Measurements from ENCODE around the gene SPRED2.

The SPRED2 gene

DNA sequence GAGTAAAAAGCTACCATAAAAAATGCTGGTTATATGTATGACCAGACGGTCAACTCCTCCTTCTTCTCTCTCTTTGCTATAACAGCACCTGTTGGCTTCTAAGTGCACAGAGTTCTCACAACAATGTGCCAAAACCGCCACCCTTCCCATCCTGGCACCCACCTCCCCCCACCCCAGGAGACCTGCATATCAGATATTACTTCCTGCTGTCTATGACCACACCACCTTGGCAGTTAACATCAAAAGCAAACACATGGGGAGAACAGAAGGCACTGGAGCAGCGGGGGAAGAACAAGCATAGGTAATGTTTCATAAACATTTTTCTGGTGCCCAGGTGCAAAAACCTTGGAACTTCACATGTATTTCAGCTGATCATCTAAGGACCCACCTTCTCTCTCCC is 15.5 kb downstream of the SPRED2 start:
- H3K9ac ChIP-seq (ENCODE audit: low read depth in 1 of 2, low read length in 2 of 2) = no peak overlapping the region
- H3K4me3 ChIP-seq (ENCODE audit: low read length in 2 of 2) = no peak overlapping the region
- no peaks in the 10 kb centered on the region for H3K36me3 ChIP-seq (ENCODE audit: control insufficient read depth in 2 of 2, insufficient read depth in 2 of 2, low read length in 2 of 2)
- H3K27ac ChIP-seq (ENCODE audit: low read depth in 2 of 2, low read length in 2 of 2) = peak overlapping the region; percentile 39 to 69
- no peaks in the 10 kb centered on the region for H3K27me3 ChIP-seq (ENCODE audit: control insufficient read depth in 2 of 2, insufficient read depth in 2 of 2, low read length in 2 of 2)
- peaks cover 37 to 48% of the 10 kb centered on the region in 2 donors for H3K4me1 ChIP-seq (ENCODE audit: control insufficient read depth in 2 of 2, insufficient read depth in 2 of 2, low read length in 2 of 2)
- no peaks in the 10 kb centered on the region for H3K9me3 ChIP-seq (ENCODE audit: control insufficient read depth in 2 of 2, low read length in 2 of 2)

DNA sequence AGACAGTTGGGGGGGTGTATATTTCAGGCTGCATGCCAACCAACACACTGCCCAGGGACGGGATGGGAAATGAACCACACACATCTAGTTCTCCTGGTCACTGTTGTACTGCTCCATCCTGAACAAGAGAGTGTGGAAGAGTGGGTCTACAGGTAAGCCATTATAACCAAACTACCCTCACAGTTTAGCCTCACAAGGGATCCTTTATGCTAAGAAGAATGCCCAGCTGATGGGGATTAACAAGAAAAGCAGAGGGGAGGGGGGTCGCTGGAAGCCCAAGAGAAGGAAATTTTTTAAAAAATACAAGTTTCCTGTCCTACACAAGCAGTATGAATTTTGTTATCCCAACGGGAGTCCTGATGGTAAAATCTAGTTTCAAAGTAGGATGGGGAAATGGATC is 16.1 kb downstream of the SPRED2 start:
- Histone ChIP-seq H3K9me3 (ENCODE audit: control insufficient read depth in 2 of 2, low read length in 2 of 2) (no peaks in the 10 kb centered on the region), H3K9ac (ENCODE audit: low read depth in 1 of 2, low read length in 2 of 2) (no peak overlapping the region), H3K4me1 (ENCODE audit: control insufficient read depth in 2 of 2, insufficient read depth in 2 of 2, low read length in 2 of 2) (peaks cover 36 to 45% of the 10 kb centered on the region in 2 donors), H3K4me3 (ENCODE audit: low read length in 2 of 2) (no peak overlapping the region), H3K27me3 (ENCODE audit: control insufficient read depth in 2 of 2, insufficient read depth in 2 of 2, low read length in 2 of 2) (no peaks in the 10 kb centered on the region), H3K36me3 (ENCODE audit: control insufficient read depth in 2 of 2, insufficient read depth in 2 of 2, low read length in 2 of 2) (no peaks in the 10 kb centered on the region), H3K27ac (ENCODE audit: low read depth in 2 of 2, low read length in 2 of 2) (peak overlapping the region; percentile 4 to 69)

DNA sequence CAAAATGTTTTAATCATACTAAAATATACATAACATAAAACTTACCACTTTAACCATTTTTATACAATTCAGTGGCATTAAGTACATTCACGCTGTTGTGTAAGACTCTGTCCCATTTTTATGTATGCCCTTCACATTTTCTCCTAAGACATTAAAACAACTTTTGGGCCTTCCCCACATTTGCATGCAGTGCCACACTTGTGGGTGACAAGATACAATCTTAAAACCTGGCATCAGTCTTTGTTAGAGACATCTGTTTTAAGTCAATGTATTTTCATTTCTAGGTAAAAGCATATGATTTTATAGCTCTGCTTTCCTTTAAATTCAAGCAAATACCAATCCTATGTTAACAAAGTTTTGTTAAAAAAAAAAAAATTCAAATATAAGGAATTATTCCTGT is 17.3 kb downstream of the SPRED2 start:
- H3K27ac ChIP-seq (ENCODE audit: low read depth in 2 of 2, low read length in 2 of 2) = no peak overlapping the region
- no peaks in the 10 kb centered on the region for H3K9me3 ChIP-seq (ENCODE audit: control insufficient read depth in 2 of 2, low read length in 2 of 2)

DNA sequence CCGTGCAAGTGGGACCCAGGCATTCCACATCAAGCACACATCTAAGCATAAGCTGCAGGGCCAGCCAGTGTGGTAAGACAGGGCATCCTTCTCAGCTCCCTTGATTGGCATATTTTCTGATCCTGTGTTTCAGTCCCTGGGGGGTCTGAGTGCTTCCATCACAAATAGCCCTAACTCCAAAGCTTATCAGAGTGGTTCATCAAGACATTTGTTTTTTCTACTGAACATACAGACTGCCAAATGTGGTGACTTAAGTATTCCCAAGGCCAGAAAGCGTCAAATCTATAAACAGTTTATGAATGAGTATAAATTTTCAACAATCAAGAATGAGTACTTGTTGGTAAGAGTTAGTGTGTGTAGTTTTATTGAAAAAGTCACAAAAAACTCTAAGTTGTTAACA is 18.8 kb downstream of the SPRED2 start:
- Histone ChIP-seq H3K36me3 (ENCODE audit: control insufficient read depth in 2 of 2, insufficient read depth in 2 of 2, low read length in 2 of 2) (no peaks in the 10 kb centered on the region), H3K9me3 (ENCODE audit: control insufficient read depth in 2 of 2, low read length in 2 of 2) (no peaks in the 10 kb centered on the region), H3K4me1 (ENCODE audit: control insufficient read depth in 2 of 2, insufficient read depth in 2 of 2, low read length in 2 of 2) (peaks cover 32 to 43% of the 10 kb centered on the region in 2 donors), H3K27me3 (ENCODE audit: control insufficient read depth in 2 of 2, insufficient read depth in 2 of 2, low read length in 2 of 2) (no peaks in the 10 kb centered on the region), H3K4me3 (ENCODE audit: low read length in 2 of 2) (no peak overlapping the region), H3K27ac (ENCODE audit: low read depth in 2 of 2, low read length in 2 of 2) (no peak overlapping the region), H3K9ac (ENCODE audit: low read depth in 1 of 2, low read length in 2 of 2) (no peak overlapping the region)

More for the DNA sequence above, 17.3 kb downstream of the SPRED2 start:
- Histone ChIP-seq H3K4me1 (ENCODE audit: control insufficient read depth in 2 of 2, insufficient read depth in 2 of 2, low read length in 2 of 2) (peaks cover 32 to 41% of the 10 kb centered on the region in 2 donors), H3K4me3 (ENCODE audit: low read length in 2 of 2) (no peak overlapping the region), H3K9ac (ENCODE audit: low read depth in 1 of 2, low read length in 2 of 2) (no peak overlapping the region), H3K27me3 (ENCODE audit: control insufficient read depth in 2 of 2, insufficient read depth in 2 of 2, low read length in 2 of 2) (no peaks in the 10 kb centered on the region), H3K36me3 (ENCODE audit: control insufficient read depth in 2 of 2, insufficient read depth in 2 of 2, low read length in 2 of 2) (no peaks in the 10 kb centered on the region)

DNA sequence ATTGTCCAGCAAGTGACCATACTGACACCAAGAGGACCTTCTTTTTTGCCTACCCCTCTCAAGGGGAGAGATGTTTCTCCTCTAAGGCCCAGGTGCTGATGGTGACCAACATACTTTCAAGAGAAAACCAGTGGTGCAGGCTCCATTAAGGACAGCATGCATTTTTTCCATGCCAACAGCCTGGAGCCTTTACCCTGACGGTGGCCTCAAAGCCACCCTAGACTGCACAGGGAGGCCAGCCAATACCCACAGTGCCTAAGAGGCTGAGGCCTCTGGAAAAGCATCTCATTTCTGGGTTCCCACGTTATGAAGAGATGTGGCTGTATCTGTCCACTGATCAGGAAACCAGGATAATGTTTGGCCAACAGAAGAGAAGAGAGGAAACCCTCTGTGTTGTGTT is 19.3 kb downstream of the SPRED2 start:
- Histone ChIP-seq H3K4me3 (ENCODE audit: low read length in 2 of 2) (no peak overlapping the region), H3K27me3 (ENCODE audit: control insufficient read depth in 2 of 2, insufficient read depth in 2 of 2, low read length in 2 of 2) (no peaks in the 10 kb centered on the region), H3K27ac (ENCODE audit: low read depth in 2 of 2, low read length in 2 of 2) (peak overlapping the region in 1 of 2 donors; percentile 71), H3K9ac (ENCODE audit: low read depth in 1 of 2, low read length in 2 of 2) (no peak overlapping the region), H3K4me1 (ENCODE audit: control insufficient read depth in 2 of 2, insufficient read depth in 2 of 2, low read length in 2 of 2) (peaks cover 32 to 43% of the 10 kb centered on the region in 2 donors), H3K36me3 (ENCODE audit: control insufficient read depth in 2 of 2, insufficient read depth in 2 of 2, low read length in 2 of 2) (no peaks in the 10 kb centered on the region), H3K9me3 (ENCODE audit: control insufficient read depth in 2 of 2, low read length in 2 of 2) (no peaks in the 10 kb centered on the region)

DNA sequence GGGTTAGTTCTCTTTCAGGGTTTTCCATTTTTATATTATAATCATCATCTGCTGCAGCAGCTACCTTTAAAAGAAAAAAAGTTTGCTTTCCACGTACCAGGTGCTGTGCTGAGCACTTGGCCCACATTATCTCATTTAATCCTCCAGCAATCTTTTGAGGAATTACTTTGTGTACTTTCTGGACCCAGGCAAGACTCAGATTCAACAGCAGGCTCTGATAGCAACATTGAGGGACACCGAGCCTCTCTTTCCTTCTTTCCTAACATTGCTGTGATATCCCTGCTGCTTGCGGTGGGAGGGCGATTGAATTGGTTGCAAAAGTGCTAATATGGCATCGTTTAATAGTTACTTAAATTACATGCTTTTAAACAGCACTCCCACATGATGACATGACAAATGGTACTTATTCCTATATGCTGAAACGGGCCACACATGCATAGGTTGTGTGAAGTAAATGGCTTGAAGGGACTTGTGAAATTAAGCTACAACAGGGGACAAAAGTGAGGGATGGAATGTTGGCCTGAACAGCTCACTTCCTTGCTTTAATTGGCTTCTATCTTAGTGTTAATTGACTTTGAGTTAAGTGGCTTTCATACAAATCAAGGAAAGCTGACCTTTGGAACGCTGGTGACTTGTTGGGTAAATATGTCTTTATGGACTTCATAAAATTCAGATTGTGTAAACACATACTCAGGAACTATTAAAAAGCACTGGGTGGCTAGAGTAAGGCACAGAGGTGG is 21.2 kb downstream of the SPRED2 start:
- Histone ChIP-seq H3K4me1 (ENCODE audit: control insufficient read depth in 2 of 2, insufficient read depth in 2 of 2, low read length in 2 of 2) (peaks cover 27 to 42% of the 10 kb centered on the region in 2 donors), H3K36me3 (ENCODE audit: control insufficient read depth in 2 of 2, insufficient read depth in 2 of 2, low read length in 2 of 2) (no peaks in the 10 kb centered on the region), H3K27ac (ENCODE audit: low read depth in 2 of 2, low read length in 2 of 2) (peak overlapping the region; percentile 65 to 71), H3K4me3 (ENCODE audit: low read length in 2 of 2) (peak overlapping the region; percentile 30 to 42), H3K9me3 (ENCODE audit: control insufficient read depth in 2 of 2, low read length in 2 of 2) (no peaks in the 10 kb centered on the region), H3K9ac (ENCODE audit: low read depth in 1 of 2, low read length in 2 of 2) (peak overlapping the region in 1 of 2 donors; percentile 14), H3K27me3 (ENCODE audit: control insufficient read depth in 2 of 2, insufficient read depth in 2 of 2, low read length in 2 of 2) (no peaks in the 10 kb centered on the region)

DNA sequence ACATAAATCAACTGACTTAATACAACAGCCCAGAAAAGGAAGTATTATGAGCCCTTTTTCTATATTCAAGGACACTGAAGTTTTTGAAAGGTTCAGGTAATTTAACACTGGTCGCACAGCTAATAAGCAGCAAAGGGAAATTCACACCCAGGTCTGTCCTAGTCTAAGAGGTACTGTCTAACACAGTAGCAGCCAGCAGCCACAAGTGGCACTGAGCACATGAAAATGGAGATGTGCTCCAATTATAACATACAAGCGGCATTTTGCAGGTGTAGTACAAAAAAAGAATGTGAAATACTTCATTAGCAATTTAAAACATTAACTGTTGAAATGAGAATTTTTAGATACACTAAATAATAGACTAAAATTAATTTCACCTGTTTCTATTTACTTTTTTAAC is 23.4 kb downstream of the SPRED2 start:
- no peak overlapping the region for H3K27ac ChIP-seq (ENCODE audit: low read depth in 2 of 2, low read length in 2 of 2)
- no peak overlapping the region for H3K9ac ChIP-seq (ENCODE audit: low read depth in 1 of 2, low read length in 2 of 2)
- H3K4me3 ChIP-seq (ENCODE audit: low read length in 2 of 2) = no peak overlapping the region
- no peaks in the 10 kb centered on the region for H3K27me3 ChIP-seq (ENCODE audit: control insufficient read depth in 2 of 2, insufficient read depth in 2 of 2, low read length in 2 of 2)
- no peaks in the 10 kb centered on the region for H3K9me3 ChIP-seq (ENCODE audit: control insufficient read depth in 2 of 2, low read length in 2 of 2)
- H3K4me1 ChIP-seq (ENCODE audit: control insufficient read depth in 2 of 2, insufficient read depth in 2 of 2, low read length in 2 of 2) = peaks cover 30 to 39% of the 10 kb centered on the region in 2 donors
- H3K36me3 ChIP-seq (ENCODE audit: control insufficient read depth in 2 of 2, insufficient read depth in 2 of 2, low read length in 2 of 2) = no peaks in the 10 kb centered on the region

DNA sequence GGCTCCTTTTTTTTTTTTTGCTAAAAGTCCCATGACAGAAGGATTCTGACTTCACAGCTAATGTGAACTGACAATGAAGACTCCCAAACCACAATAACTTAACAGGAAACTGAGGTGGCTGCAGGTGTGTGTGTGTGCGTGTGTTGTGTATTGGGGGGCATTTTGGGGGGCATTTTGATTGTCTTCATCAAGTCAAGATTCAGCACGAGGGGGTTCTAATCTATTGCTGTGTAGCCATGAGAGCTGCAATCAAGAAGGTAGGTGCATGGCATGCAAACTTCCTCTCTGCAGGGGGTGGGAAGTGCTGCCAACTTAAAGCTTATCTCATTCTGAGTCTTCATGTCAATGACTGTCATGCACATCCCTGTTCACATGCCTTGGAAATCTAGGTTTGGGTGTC is 25.2 kb downstream of the SPRED2 start:
- Histone ChIP-seq H3K36me3 (ENCODE audit: control insufficient read depth in 2 of 2, insufficient read depth in 2 of 2, low read length in 2 of 2) (no peaks in the 10 kb centered on the region), H3K9ac (ENCODE audit: low read depth in 1 of 2, low read length in 2 of 2) (no peak overlapping the region), H3K27me3 (ENCODE audit: control insufficient read depth in 2 of 2, insufficient read depth in 2 of 2, low read length in 2 of 2) (no peaks in the 10 kb centered on the region), H3K4me3 (ENCODE audit: low read length in 2 of 2) (no peak overlapping the region), H3K27ac (ENCODE audit: low read depth in 2 of 2, low read length in 2 of 2) (no peak overlapping the region), H3K4me1 (ENCODE audit: control insufficient read depth in 2 of 2, insufficient read depth in 2 of 2, low read length in 2 of 2) (peaks cover 20 to 25% of the 10 kb centered on the region in 2 donors), H3K9me3 (ENCODE audit: control insufficient read depth in 2 of 2, low read length in 2 of 2) (no peaks in the 10 kb centered on the region)

DNA sequence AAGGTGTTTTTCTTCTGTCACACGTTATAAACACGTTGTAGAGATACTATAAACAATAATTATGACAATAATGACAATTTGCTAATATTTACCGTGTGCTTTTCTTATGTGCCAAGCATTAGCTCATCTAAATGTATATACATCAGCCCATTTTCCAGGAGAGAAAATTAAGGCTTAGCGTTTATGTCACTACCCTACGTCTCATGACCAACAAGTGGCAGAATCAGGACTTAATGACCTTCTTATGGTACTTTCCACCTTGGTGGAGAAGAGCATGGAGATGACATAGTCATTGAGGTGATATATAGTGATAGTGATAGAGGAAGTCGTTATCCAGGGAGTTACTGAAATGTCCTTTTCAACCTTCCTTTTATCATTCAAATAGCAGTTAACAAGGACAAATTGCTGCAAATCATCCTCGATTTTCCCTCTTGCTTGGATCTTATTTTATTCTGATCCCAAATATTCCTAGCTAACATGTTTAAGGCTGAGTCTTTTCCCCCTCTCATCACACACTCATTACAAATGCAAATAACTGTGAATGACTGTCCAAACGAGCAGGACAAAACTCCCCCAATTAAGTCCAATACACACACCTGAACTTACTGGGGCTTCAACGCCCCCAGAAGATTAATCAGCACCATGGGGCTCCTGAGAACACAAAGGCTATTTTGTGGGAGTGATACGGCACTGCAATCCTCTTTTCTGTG is 27.3 kb downstream of the SPRED2 start:
- Histone ChIP-seq H3K27ac (ENCODE audit: low read depth in 2 of 2, low read length in 2 of 2) (no peak overlapping the region), H3K4me1 (ENCODE audit: control insufficient read depth in 2 of 2, insufficient read depth in 2 of 2, low read length in 2 of 2) (peaks cover 9 to 15% of the 10 kb centered on the region in 2 donors), H3K9ac (ENCODE audit: low read depth in 1 of 2, low read length in 2 of 2) (no peak overlapping the region)

DNA sequence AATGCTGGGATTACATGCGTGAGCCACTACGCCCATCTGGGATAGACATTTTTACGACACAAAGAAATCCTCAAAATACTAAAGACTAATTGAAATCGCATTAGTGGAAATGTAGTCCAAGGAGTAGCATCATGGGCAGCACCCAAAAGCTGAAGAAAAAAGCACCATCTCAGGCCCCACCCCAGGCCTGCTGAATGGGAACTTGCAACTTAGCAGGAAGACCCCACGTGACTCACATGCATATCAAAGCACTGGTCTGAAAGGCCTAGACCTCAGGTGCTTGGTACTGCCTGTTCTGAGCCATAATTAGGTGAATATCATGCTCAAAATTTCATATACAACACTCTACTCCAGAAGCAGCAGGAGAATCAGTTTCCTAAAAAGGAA is 28.9 kb downstream of the SPRED2 start:
- H3K9ac ChIP-seq (ENCODE audit: low read depth in 1 of 2, low read length in 2 of 2) = no peak overlapping the region
- H3K9me3 ChIP-seq (ENCODE audit: control insufficient read depth in 2 of 2, low read length in 2 of 2) = no peaks in the 10 kb centered on the region
- no peaks in the 10 kb centered on the region for H3K36me3 ChIP-seq (ENCODE audit: control insufficient read depth in 2 of 2, insufficient read depth in 2 of 2, low read length in 2 of 2)
- no peak overlapping the region for H3K4me3 ChIP-seq (ENCODE audit: low read length in 2 of 2)
- no peaks in the 10 kb centered on the region for H3K27me3 ChIP-seq (ENCODE audit: control insufficient read depth in 2 of 2, insufficient read depth in 2 of 2, low read length in 2 of 2)
- no peak overlapping the region for H3K27ac ChIP-seq (ENCODE audit: low read depth in 2 of 2, low read length in 2 of 2)
- H3K4me1 ChIP-seq (ENCODE audit: control insufficient read depth in 2 of 2, insufficient read depth in 2 of 2, low read length in 2 of 2) = peaks cover 8 to 13% of the 10 kb centered on the region in 2 donors

More for the DNA sequence above, 27.3 kb downstream of the SPRED2 start:
- Histone ChIP-seq H3K27me3 (ENCODE audit: control insufficient read depth in 2 of 2, insufficient read depth in 2 of 2, low read length in 2 of 2) (no peaks in the 10 kb centered on the region), H3K36me3 (ENCODE audit: control insufficient read depth in 2 of 2, insufficient read depth in 2 of 2, low read length in 2 of 2) (no peaks in the 10 kb centered on the region), H3K9me3 (ENCODE audit: control insufficient read depth in 2 of 2, low read length in 2 of 2) (no peaks in the 10 kb centered on the region), H3K4me3 (ENCODE audit: low read length in 2 of 2) (no peak overlapping the region)
